GM18870 (cell line): ENCODE measurements around the gene TRIM8.

Source experiments
- ATAC-seq: cut with Tn5 transposase; IDR thresholded peaks from one replicate; pipeline ENCODE4 v1.9.1; 2021; ENCODE audit warnings: moderate library complexity; ENCODE audit not compliant: unreplicated experiment

Gene TRIM8

GRCh38 chr10:102644066-102644645 is at the start of gene TRIM8:
TRIM8 (plus strand) TSS chr10:102644479; CDS start chr10:102644618, 139 bp downstream.
- ATAC-seq = no peak

GRCh38 chr10:102595293-102595692 is 49.0 kb upstream of the TRIM8 start:
- ATAC-seq = no peak

- ATAC-seq = no peak
These were observed 48.4 kb upstream of the TRIM8 start for GRCh38 chr10:102595897-102596296.

- no peak for ATAC-seq
These were observed 47.7 kb upstream of the TRIM8 start for GRCh38 chr10:102596506-102596971.

- no peak for ATAC-seq
These were observed 46.9 kb upstream of the TRIM8 start for GRCh38 chr10:102597131-102597991.

GRCh38 chr10:102598243-102598642 is 46.0 kb upstream of the TRIM8 start:
- ATAC-seq = no peak

GRCh38 chr10:102599565-102600327 is 44.5 kb upstream of the TRIM8 start:
- no peak for ATAC-seq

GRCh38 chr10:102600816-102601215 is 43.5 kb upstream of the TRIM8 start:
- no peak for ATAC-seq

GRCh38 chr10:102601639-102602038 is 42.6 kb upstream of the TRIM8 start:
- no peak for ATAC-seq

- ATAC-seq = no peak
These were observed 41.8 kb upstream of the TRIM8 start for GRCh38 chr10:102602272-102603045.

- ATAC-seq = no peak
These were observed 40.3 kb upstream of the TRIM8 start for GRCh38 chr10:102603946-102604345.

- no peak for ATAC-seq
These were observed 39.8 kb upstream of the TRIM8 start for GRCh38 chr10:102604439-102604841.

- ATAC-seq = no peak
These were observed 38.6 kb upstream of the TRIM8 start for GRCh38 chr10:102605712-102606111.

- no peak for ATAC-seq
These were observed 35.8 kb upstream of the TRIM8 start for GRCh38 chr10:102608487-102608886.

GRCh38 chr10:102610441-102610887 is 33.8 kb upstream of the TRIM8 start:
- no peak for ATAC-seq

GRCh38 chr10:102611514-102612087 is 32.7 kb upstream of the TRIM8 start:
- no peak for ATAC-seq

GRCh38 chr10:102612964-102613275 is 31.4 kb upstream of the TRIM8 start:
- no peak for ATAC-seq

GRCh38 chr10:102613286-102613685 is 31.0 kb upstream of the TRIM8 start:
- no peak for ATAC-seq

- ATAC-seq = no peak
These were observed 30.5 kb upstream of the TRIM8 start for GRCh38 chr10:102613785-102614184.

- no peak for ATAC-seq
These were observed 29.4 kb upstream of the TRIM8 start for GRCh38 chr10:102614888-102615287.

- ATAC-seq = no peak
These were observed 28.9 kb upstream of the TRIM8 start for GRCh38 chr10:102615361-102615760.
